ENCODE results near the gene ANKDD1B.

The ANKDD1B gene

DNA sequence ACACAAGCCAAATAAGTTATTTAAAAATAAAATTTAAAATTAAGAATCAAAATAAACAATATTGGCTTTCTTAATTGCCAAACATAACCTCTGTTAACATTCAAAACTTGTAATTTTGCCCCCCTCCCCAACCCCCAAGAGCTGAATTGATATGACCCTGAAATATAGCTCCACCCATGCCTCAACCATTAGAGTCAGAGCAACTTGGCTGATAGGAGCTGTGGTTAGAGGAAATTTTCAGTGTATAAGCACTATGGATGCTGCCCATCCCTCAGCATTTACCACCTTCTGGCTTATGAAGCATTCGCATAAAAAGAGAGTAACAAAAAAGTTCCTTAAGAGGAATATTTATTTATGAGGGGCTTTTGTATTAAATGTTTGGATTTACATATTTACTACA, 99.9 kb downstream of the ANKDD1B start:
- DNase-seq: no peak

DNA sequence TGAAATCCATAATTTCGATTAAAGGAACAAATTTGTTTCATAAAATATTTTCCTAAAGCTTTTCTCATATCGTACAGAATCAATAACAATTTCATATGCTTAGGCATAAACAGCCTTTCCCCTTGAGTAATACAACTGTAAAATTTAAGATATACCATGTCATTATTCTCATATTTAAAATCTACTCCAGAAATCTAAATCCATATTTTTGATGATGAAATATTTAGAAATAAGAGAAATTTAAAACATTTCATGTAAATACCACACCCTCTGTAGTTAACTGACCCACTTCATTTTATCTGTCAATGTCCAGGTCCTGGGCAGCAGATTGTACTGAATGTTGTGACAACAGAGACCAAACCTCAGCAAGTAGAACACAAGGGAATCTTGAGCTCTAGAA, 100.8 kb downstream of the ANKDD1B start:
- no peak for DNase-seq

GRCh38 chr5:75716715-75717081, 105.4 kb downstream of the ANKDD1B start:
- no peak for DNase-seq

DNA sequence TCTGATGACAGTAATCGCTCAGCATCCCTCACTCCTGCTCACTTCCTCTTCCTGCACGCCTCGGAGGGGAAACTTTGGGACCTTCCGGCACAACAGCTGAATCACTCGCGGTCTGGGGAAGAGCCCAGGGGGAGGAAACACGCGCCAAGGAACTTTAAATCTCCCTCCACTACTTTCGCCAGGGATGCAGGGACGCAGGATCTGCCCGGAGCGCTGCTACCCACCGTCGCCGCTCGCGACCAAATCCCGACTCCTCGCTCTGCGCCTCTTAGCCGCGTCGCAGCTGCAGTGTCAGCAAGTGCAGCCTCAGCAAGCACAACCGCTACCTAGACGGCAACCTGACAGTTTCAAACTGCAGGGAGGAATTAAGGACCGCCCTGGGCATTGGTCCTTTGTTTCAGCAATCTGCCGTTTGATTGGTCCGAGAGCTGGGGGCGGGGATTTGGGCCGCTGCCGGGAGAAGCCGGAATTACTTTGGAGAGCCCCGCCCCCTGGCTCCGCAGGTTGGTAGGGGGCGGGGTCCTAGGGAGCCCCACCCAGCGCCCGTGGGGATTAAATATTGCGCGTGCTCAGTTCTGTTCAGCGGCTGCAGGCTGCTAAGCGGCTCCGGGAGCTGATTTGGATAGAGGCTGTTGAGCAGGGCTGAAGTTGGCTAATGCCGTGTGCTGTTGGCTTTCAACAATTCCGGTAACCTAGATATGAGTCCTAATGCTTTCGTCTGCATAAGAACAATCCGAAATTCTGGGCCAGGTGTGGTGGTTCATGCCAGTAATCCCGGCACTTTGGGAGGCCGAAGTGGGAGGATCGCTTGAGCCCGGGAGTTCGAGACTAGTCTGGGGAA, 106.0 kb downstream of the ANKDD1B start, which contains the start of gene POC5:
Gene POC5, minus strand, starts transcription at position 356 of the 841 bp plus-strand sequence. CDS start 4,500 bp downstream, outside the sequence.
- peak; percentile 99 for DNase-seq

DNA sequence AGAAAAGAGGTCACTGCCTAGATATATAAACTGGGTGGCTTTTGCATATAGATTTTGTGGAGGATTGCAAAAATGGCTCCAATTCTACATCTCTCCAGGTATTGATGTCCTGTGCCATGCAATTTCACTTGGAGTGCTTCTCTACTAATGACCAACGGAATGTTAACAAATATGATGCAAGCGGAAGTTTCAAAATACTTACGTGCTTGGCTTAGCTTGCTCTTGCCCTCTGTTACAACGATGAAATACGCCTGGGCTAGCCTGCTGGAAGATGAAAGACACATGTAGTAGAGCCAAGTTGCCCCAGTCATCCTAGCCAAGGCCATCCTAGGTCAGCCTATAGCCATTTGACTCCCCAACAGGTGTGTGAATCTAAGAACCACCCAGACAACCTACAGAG, 109.6 kb downstream of the ANKDD1B start:
- no peak for DNase-seq
